ENCODE measurements around the gene SAXO1.
"Not testable (repeated sequence)": the region's sequence is repeated elsewhere in the genome, so short reads cannot be mapped to it uniquely, and the experiment has no call there.

Gene SAXO1

GRCh38 chr9:18997151-18997550, 35.9 kb downstream of the SAXO1 start:
- DNase-seq, result no peak

DNA sequence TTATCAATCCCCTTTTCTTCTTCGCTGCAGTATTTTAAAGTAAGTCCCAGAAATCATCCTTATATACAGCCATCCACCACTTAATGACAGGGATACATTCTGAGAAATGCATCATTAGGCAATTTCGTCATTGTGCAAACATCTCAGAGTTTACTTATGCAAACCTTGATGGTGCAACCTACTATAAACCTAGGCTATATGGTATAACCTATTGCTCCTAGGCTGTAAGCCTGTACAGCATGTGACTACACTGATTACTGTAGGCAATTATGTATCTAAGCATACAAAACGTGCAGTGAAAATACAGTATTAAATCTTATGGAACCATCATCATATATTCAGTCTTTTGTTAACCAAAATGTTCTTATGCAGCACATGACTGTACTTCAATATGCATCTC, 36.8 kb downstream of the SAXO1 start:
- no peak for DNase-seq

DNA sequence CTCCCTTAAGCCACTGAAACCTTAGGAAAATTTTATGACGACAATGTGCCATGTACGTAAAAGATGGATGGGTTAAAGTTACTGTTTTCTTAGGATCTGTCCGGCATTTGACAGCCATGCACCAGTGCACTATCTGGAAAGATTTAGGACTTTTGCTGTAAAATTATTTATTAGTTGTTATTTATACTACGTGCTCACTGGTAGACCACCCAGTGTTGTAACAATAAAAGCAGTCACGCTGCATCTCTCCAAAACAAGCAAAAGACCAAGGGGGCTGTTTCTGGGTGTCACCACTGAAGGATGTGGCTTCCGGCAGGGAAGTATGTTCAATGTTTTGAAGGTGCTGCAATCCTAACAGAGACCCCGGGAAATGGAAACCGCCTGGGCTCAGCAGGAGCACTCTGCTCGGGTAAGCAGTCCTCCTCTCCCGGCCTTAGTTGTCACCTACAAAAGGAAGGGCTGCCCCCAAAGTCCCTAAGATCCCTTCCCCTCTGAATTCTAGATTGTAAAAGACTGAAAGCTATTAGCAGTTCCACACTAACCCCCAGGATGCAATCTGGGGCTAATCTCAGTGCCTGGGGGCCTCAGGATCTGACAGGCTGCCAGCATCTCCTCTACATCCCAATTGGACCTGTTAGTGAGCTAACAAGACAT, 38.6 kb downstream of the SAXO1 start:
- no peak for DNase-seq

DNA sequence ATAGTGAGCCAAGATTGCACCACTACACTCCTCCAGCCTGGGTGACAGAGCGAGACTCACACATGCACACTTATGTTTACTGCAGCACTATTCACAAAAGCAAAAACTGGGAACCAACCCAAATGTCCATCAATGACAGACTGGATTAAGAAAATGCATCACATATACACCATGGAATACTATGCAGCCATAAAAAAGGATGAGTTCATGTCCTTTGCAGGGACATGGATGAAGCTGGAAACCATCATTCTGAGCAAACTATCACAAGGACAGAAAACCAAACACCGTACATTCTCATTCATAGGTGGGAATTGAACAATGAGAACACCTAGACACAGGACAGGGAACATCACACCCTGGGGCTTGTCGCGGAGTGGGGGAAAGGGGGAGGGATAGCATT, 41.8 kb downstream of the SAXO1 start:
- DNase-seq, result not testable (repeated sequence)

- DNase-seq, result no peak
Observed at GRCh38 chr9:18990494-18990893, 42.5 kb downstream of the SAXO1 start.

DNA sequence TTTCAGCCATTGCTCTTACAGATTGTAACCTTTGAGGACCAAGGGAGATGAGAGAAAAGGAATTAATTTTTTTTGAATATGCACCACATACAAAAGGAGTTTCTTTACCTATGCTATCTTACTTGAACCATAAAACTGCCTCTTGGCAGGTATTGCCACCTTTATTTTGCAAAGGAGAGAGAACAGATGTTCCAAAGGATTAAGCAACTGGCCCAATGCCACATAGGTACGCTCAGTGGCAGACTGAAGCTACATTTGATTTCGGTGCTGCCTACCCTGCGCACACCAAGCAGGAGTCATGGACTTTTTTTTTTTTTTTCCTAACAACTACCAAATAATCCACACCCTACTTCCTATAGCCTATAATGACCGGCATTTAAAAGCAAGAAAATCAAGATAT, 43.1 kb downstream of the SAXO1 start:
- no peak for DNase-seq

DNA sequence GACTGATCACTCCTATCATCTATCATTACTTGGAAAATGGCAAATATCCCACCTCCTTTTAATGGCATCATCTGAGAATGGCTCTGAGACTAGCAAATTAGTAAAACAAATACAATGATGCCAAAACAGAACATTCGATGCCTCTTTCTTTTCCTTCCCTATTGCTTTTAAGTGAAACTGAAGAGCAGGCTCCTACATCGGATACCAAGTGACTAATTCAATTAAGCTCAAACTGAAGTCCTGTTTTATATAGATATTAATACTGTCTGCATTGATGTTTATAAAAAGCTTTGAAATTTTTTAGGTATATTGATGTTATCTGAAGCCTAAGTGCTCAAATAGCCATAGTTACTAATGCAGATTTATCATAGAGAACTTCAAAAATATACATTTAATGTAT, 43.9 kb downstream of the SAXO1 start:
- DNase-seq, result no peak

DNA sequence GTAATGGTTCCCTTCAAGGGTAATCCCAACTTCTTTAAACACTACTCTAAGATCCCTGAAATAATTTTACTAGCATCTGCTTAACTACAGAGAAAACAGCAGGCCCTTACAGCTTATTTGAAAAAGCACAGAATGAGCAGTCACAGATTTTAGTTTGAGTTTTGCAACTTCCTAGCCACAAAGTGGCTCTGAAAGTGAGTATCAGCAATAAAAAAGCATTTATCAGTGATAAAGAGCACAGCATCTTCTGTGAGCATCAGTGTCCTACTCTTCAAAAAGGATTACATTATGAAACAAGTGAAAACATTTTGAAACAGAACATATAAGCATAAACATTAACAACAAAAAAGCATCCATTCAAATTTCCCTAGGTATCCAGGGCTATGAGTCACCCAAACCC, 45.0 kb downstream of the SAXO1 start:
- no peak for DNase-seq

- DNase-seq, result no peak
Observed at GRCh38 chr9:18985996-18986395, 47.0 kb downstream of the SAXO1 start.

DNA sequence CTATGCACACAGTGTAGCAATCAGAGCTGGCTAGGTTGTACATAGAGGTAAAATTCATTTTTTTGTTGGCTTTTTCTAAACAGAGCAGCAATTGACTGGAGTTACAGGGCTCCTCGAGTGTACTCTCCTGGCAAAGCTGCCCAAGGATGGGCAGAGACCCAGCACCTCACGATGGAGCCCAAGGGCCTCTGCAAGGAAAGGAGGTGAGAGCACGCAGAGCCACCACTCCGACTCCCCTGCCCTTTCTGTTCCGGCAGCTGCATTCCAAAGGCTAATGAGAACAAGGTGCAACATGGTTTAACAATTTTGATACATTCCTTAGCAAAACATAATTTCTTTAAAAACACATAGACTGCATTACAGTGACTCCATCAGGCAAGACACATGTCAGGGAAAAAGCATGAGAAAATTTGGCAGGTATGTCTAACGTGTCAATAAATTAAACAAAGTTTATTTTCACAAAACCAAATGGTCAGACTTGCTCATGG, 47.5 kb downstream of the SAXO1 start:
- DNase-seq, result peak; percentile 53

GRCh38 chr9:18982262-18982620, 50.8 kb downstream of the SAXO1 start:
- DNase-seq, result no peak

- DNase-seq, result no peak
Observed at GRCh38 chr9:18981476-18982261, 51.3 kb downstream of the SAXO1 start.

GRCh38 chr9:18980189-18980588, 52.8 kb downstream of the SAXO1 start:
- peak; percentile 36 for DNase-seq

GRCh38 chr9:18979367-18979766, 53.6 kb downstream of the SAXO1 start:
- DNase-seq, result peak; percentile 41

DNA sequence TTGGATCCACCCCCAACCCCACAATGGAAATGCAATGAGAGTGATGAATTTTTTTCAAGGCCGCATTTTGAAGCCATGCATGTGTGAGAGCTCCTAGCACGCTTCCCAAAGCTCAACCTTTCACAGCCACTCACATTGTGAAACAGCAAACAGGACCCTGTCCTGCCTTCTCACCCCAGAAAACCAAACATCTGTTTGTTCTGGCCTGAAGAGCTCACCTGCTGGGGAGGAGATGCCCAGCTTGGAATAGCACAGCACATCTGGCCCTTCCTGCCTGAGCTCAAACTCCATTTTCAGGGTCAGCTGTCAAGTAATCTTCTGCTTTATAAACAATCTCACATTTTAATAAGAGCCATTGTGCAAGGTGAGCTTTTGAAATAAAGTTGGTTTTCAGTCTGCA, 54.8 kb downstream of the SAXO1 start:
- DNase-seq, result no peak

DNA sequence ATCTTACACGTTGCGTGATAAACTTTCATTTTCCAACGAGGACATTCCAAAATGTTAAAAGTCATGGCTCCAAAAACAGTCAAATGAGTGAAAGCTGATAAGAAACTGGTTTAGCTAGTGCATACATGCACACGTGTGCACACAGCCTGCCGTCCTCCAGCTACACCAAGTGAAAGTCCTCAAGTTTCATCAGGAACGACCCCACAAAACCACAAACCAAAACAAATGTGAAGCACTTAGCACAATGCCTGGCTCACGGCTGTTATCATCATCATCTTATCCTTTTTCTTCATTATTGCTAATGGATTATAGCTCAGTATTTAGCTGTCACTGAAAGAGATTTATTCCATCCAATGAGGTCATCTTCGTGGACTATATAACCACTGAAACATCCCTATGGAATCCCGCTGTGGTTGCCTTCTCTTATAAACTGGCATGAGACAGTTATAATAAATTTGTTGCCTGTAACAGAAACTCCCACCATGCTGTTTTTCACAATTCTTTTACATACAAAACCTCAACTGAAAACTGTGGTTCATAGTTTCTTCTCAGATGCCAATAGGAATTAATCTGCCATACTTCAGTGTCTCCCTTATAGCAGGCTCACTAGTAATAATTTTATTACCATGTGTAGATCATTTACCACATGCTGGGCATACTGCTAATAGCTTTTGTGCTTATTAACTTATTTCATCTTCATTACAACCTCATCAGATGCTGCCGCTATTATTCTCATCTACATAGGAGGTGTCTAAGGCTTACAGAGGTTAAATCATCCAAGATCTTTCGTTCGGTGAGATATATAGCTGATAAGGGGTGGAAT, 56.1 kb downstream of the SAXO1 start:
- peak; percentile 97 for DNase-seq

GRCh38 chr9:18976221-18976708, 56.7 kb downstream of the SAXO1 start:
- peak; percentile 3 for DNase-seq

- no peak for DNase-seq
Observed at GRCh38 chr9:18973348-18973747, 59.7 kb downstream of the SAXO1 start.

GRCh38 chr9:18972675-18973074, 60.3 kb downstream of the SAXO1 start:
- DNase-seq, result no peak

DNA sequence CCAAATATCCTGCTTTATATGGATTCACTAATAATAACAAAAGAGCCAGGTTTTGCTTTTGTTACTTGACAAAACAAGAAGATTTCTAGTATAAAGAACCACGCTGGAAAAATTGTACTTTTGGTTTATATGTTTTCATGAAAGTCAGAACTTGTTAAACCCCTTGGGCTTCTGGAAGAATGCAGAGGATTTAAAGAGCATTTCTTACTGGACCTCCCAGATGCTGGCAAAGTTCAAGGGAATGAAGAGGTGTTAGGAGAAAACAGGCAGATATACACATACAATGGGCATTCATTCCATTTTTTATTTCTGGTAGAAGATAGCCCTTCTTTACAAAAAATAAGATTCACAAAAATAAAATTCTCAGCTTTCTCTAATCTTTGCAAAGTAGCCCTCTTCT, 61.1 kb downstream of the SAXO1 start:
- no peak for DNase-seq

DNA sequence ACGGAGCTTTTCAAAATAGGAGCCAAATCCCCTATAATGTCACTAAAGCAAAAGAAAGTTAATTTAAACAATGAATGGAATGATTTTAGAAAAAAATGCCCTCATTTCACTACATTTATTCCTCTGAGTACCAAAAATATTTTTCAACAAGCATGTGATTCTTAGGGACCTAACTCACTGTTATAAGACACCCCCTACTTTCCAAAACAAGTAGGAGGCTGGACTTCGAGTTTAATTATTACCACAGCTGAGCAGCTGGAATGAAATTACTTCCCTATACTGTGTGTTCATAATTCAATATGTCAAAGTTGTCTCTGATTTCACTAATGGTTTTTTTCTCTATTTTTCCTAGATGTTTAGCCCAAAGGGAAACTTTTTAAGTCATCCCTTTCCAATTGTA, 61.6 kb downstream of the SAXO1 start:
- no peak for DNase-seq

- no peak for DNase-seq
Observed at GRCh38 chr9:18970393-18970792, 62.6 kb downstream of the SAXO1 start.

DNA sequence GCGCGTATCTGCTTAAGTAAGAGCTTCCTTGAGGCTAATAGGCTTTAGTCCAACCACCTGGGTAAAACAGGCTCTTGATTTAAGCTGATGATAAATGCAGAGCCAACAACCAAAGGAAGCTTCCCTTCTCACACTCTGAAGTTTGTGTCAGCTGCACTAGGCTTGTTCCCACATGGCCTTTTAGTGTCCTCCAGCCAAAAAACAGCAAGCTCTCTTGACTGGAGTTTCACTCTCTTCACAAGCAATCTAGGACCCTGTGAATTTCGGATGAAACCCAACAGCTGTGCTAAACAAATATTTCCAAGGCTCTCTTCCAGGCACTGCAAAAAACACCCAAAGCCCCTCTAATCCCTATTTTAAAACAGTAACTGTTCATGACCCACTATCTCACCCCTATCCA, 63.9 kb downstream of the SAXO1 start:
- no peak for DNase-seq

DNA sequence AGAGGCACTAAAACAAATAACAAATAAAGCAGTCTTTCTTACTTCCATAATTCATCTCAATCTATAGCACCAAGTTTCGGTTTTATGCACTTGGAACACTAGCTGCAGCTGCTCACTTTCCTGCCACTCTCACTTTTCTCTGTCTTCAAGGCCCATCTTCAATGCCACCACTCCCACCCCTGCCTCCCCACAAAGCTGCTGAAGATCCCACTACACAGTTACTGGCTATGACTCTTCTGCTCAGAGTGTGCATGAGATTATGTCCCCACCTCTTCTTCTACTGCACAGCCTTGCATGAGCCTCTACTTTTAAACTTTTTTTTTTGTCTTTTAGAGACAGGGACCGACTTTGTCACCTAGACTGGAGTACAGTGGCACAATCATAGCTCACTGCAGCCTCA, 77.4 kb downstream of the SAXO1 start:
- DNase-seq, result no peak
